Measurements from ENCODE around the gene MEIOB. TPM values are rescaled to one million over a fixed set of nuclear protein-coding genes. Genes with fewer than 3 reads are reported as not detected.
"Not testable (repeated sequence)": the region's sequence is repeated elsewhere in the genome, so short reads cannot be mapped to it uniquely, and the experiment has no call there.

The MEIOB gene, protein sequence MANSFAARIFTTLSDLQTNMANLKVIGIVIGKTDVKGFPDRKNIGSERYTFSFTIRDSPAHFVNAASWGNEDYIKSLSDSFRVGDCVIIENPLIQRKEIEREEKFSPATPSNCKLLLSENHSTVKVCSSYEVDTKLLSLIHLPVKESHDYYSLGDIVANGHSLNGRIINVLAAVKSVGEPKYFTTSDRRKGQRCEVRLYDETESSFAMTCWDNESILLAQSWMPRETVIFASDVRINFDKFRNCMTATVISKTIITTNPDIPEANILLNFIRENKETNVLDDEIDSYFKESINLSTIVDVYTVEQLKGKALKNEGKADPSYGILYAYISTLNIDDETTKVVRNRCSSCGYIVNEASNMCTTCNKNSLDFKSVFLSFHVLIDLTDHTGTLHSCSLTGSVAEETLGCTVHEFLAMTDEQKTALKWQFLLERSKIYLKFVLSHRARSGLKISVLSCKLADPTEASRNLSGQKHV
- total RNA-seq = not detected
- long read RNA-seq = 0 reads

DNA sequence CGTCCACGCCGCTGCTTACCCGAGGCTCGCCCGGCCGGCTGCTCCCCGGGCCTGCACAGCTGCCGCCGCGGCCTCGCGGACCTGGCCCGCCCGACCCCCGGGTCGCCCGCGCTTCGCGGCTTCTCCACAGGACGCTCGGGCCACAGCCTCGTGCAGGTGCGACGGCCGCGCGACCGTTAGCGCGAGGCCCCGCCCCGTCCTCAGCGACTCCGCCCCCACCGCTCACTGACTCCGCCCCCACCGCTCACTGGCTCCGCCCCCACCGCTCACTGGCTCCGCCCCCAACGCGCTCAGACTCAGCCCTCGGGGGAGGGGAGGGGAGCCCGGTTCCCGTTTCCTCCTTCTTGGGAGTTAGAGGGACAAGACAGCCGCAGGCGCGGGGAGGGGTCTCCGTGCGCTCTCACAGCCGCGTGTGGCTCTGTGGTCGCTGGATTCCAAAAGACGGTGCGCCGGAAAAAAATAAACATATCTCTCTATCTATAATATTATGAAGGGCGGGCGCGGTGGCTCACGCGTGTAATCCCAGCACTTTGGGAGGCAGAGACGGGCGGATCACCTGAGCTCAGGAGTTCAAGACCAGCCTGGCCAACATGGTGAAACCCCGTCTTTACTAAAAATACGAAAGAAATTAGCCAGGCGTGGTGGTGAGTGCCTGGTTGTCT lies at the start of gene MEIOB:
MEIOB (minus strand) TSS at position 191 of the 662 bp plus-strand sequence. CDS start 3,989 bp downstream, outside the sequence.
- intact Hi-C loops (cut with DNase I, micrococcal nuclease) = no loop called here
- ATAC-seq = peak; percentile 73

DNA sequence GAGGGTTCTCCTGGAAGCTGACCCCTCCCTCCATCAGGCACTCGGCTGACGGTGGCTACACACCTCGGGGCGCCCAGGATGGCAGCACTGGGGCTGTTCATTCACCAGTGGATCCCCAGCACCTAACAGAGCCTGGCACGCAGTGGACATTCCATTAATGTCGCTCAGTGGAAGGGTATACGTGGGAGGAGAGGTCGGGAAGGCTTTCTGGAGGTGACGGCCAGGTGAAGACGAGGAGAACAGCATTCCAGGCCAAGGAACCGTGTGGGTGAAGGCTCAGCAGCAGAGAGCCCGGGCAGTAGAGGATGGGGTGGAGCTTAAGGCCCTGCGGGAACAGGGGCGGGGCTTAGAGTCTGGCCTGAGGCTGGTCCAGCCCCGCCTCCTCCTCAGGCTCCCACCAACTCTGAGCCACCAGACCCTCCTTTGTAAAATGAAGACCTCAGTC lies 48.8 kb upstream of the MEIOB start:
- peak; percentile 53 for ATAC-seq
- intact Hi-C loops (cut with DNase I, micrococcal nuclease) = loop anchor here in 1 of 2 donors (5.0 kb wide), 1 partner anchor 58 kb away; no protein-coding TSS in a partner anchor
- DNase-seq = peak in 1 of 2 donors; percentile 69

More for the DNA sequence above, at the start of gene MEIOB:
- DNase-seq = peak in 1 of 2 donors; percentile 58

DNA sequence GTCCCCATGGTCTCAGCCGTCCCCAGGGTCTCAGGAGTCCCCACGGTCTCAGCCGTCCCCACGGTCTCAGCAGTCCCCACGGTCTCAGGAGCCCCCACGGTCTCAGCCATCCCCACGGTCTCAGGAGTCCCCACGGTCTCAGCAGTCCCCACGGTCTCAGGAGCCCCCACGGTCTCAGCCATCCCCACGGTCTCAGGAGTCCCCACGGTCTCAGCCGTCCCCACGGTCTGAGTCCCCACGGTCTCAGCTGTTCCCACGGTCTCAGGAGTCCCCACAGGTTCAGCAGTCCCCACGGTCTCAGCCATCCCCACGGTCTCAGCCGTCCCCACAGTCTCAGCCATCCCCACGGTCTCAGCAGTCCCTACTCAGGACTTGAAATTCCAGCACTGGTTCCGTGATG lies 48.2 kb upstream of the MEIOB start:
- ATAC-seq = not testable (repeated sequence)
- intact Hi-C loops (cut with DNase I, micrococcal nuclease) = loop anchor here in 1 of 2 donors (5.0 kb wide), 1 partner anchor 58 kb away; no protein-coding TSS in a partner anchor

DNA sequence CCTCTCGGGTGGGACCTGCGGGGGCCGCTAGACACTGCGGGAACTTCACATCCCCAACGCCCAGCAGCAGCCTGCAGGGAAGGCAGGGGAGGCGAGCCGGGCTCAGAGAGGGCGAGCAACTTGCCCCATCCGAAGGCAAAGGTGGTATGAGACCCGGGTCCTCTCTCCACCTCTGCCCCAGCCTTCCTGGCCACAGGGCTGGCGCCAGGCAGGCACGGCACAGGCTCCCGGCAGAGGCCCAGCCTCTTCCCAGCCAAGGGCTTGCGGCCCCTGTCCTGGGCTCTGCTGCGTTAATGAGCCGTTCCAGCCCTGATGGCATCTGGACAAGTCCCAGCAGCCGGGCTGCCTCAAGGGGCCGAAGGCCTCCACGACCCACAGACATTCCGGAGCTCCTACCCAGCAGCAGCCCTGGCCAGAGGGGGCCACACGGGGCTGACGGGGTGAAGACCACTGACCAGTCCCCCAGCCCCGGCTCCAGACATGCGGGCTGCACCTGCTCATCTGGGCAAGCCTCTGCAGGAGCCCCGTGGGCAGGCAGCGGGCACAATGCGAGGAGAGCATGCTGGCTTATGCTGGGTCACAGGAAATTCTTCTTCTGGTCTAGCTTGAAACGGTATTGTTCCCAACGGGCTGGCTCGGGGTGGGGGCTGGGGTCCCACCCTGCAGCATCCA lies 47.5 kb upstream of the MEIOB start:
- intact Hi-C loops (cut with DNase I, micrococcal nuclease) = no loop called here
- no peak for DNase-seq
- ATAC-seq = no peak

More for the DNA sequence above, 48.2 kb upstream of the MEIOB start:
- not testable (repeated sequence) for DNase-seq

DNA sequence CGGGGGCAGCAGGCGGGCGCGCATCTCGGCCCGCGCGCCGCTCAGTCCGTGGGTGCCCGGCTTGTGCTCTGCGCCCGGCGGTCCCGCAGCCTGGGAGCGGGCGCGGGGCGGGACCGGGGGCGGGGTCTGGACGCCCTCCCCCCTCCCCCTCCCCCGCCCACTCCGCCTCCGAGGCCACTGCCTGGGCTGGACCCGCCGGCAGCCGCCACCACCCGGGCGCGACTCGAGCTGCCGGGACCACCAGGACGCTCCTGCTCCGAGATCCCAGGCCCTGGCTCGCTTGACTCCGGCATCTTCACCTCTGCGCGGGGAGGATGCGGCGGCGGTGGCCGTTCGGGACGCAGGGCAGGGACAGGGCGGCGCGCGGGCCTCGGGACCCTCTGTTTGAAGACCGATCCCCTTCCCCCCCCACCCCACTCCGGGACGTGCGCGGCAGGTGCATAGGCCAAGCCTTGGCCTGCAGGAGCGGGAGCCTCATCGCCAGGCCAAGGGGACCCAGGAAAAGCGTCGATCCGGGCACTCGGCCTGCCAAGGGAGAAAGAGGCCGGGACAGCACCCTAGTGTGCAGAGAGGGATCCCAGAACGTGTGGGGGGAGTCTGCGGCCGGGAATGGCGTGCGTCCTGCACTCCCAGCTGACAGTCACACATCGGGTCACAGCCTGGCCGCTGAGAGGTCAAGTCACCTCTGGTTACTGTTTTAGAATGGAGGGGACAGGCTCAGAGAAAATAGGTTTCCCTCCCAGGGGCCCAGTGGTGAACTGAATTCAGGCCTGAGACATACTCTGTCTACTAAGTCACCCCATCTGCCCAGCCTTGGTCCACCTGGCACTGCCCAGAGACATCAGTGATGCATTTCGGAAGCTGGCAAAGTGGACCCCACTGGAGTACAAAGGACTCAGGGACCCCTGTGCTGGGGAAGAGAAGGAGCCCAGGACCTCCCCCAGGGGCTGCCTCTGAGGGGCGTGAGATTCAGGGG lies 46.7 kb upstream of the MEIOB start, which contains the start of gene HS3ST6:
HS3ST6 (minus strand) TSS at position 65 of the 976 bp plus-strand sequence. CDS start 92 bp downstream, outside the sequence.
- intact Hi-C loops (cut with DNase I, micrococcal nuclease) = no loop called here
- DNase-seq (peak in 1 of 2 donors; percentile 53), ATAC-seq (peak; percentile 28)

DNA sequence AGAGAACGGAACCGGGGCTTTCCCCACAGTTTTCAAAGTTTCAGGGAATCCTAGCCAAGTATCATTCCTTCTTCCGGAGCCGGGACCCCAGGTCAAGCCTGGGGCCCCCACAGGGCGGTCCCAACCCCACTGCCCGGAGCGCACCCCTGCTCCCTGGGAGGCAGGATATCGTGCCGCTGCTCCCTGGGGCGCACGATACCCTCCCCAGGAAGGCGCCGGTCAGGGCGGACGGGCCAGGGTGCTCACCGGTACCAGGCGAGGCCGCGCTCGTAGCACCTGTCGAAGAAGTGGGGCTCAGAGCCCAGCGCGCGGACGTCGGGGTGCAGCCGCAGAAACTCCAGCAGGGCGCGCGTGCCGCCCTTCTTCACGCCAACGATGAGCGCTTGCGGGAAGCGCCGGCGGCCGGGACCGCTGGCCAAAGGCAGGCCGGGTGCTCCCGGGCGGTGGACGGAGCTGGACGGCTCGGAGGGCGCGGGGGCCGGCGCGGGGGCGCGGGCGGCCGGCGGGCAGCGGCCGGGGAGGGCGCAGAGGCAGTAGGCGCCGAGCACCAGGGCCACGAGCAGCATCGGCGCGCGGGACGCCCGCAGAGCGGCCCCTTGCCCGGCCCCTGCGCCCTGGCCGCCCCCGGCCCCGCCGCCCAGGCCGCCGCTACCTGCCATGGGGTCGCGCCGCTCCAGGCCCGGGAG lies 45.8 kb upstream of the MEIOB start:
- intact Hi-C loops (cut with DNase I, micrococcal nuclease) = no loop called here
- ATAC-seq (no peak), DNase-seq (no peak)

DNA sequence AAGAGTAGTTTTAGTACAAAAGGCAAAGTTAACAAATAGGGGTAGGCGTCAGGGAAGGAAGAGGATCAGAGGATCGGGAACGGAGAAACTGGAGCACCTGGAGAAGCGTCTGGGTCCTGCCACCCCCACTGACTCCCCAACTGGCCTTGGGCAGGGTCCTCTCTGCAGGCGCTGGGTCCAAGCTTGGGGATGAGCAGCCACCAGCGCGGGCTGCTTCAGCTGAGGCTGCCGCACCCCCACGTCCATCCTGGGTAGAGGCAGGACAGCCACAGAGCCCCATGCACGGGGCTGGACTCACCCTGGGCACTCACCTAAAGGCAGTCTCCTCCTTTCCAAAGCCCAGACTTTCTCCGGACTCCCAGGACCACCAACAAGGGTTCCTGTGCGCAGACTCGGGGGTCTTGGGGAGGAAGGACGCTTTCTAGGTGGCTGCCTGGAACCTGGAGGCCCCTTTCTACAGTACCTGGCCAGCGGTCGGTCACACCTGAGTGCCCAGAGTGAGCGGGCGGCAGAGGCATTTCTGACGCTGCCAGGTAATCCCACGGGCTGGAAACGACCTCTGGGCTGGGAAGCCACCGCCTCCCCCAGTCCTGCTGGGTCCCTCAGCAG lies 45.2 kb upstream of the MEIOB start:
- ATAC-seq (no peak), DNase-seq (no peak)
- intact Hi-C loops (cut with DNase I, micrococcal nuclease) = no loop called here

DNA sequence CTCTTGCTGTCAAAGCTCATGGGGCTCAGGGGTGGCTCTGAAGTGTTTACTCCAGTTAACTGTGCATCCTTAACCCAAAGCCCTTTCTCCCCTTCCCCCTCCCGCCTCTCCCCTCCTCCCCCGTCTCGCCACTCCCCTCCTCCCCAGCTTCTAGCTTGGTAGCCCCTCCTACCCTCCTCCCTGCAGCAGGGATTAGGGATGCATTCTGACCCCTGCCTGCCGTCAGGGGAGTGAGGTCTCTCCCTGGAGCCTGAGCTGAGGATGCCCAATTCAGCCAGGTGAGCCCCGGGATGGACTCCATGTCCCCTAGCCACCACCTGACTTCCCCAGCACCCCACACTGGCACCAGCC lies 44.7 kb upstream of the MEIOB start:
- ATAC-seq (no peak), DNase-seq (no peak)
- intact Hi-C loops (cut with DNase I, micrococcal nuclease) = no loop called here

DNA sequence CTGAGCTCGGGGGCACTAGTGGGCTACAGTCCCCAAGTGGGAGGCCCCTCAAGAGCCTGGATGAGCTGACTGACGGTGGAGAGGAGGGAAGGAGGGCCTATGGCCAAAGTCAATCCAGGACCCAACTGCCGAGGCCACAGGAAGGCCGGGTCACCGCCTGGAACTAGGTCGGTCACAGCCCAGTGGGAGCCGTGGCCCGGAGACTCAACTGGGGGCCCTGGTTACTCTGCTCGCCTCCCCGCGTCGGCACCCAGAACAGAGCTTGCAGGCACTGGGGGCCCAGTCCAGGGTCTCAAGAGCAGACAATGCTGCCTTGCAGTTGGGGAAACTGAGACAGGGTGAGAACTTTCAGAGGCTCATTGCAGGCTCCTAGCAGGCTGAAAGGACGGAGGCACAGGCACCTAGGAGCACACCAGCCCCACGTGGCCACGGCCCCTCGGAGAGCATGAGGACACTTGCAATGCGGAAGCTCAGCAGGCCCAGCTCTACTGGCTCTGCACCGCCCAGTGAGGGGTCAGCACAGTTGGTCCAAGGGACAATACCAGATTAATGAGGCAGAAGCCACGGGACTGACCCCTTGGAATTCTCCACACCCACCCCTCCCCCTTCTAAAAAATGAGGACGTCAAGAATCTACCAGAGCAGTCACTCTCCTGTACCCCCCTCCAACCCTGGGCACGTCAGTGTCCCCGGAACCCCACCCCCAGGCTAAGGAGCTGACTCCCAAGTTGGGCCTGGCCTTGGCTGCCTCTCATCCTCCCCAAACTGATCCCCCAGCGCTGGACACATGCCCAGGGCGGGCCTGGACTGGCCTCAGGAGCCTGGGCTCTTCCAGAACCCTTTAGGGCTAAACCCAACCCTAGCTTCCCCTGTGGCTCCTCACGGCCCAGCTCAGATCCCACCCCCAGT lies 44.0 kb upstream of the MEIOB start:
- intact Hi-C loops (cut with DNase I, micrococcal nuclease) = no loop called here
- DNase-seq (no peak), ATAC-seq (no peak)

DNA sequence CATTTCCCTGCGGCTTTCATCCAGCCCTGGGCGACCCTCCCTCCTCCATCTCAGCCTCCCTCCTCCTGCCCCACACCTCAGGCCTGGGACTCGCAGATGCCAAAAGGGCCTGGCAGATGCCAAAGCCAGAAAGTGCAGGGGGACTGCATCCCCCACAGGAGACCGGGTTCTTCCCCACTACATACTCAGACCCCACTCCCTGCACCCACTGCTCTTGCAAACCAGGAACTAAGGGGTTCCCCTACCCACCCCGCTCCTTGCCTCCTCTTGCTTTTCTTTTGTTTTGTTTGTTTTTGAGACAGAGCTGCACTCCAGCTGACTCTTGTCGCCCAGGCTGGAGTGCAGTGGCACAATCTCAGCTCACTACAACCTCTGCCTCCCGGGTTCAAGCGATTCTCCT lies 43.0 kb upstream of the MEIOB start:
- intact Hi-C loops (cut with DNase I, micrococcal nuclease) = no loop called here
- no peak for ATAC-seq

DNA sequence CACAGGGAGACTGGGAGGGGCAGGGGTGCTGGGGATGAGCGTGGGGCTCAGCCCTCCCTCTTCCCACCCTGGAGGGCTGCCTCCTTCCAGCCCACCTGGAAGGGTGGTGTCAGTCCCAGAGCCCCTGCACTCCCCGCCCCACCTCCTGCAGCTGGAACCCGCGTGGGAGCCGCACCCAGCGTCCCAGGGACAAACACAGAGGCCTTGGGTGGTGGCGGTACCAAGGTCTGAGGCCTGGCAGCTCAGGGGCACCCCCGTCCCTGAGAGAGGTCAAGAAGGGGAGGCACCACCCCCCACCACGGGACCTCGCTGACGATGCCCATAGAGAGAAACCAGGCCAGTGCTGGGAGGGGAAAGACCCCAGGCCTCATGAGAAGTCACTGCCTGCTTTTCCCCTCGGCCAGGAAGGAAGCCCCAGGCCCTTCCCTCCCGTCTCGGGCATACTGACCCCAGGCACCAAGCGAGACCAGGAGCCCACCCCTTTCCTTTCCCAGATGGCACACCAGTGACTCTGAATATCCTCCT lies 42.2 kb upstream of the MEIOB start:
- ATAC-seq = peak; percentile 17
- no peak for DNase-seq
- intact Hi-C loops (cut with DNase I, micrococcal nuclease) = no loop called here

More for the DNA sequence above, 43.0 kb upstream of the MEIOB start:
- no peak for DNase-seq

DNA sequence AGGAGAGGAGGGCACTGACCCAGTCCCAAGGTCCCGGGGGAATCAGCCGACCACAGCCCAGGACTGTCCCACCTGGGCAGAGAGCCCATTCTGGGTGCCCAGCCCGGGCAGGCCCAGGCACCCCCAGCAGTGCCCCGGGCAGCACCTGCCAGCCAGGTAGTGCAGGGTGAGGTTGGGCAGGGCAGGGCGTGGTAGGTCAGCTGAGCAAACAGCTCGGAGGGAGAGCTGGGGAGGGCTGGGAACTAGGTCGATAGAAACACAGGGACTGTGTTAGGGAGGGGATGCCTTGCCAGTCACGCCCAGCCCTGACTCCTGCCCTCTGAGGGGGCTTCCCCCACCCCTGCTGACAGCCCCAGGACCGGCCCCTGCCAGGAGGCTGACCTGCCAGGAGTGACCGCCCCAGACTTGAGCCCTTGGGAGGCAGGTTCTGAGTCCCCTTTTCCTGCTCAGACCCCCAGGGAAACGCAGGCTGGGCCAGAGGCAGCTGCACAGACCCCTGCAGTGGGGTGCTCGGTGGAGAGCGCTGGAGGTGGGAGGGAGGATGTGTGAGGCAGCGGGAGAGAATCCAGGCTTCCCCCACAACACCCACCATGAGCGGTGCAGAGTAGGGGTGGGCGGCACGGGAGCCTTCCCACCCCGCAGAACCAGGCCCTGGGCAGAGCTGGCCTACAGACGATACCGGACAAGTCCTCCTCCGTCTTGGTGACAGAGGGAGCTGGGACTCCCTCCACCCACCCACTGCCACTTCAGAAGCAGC lies 41.5 kb upstream of the MEIOB start:
- ATAC-seq = peak; percentile 81
- intact Hi-C loops (cut with DNase I, micrococcal nuclease) = no loop called here
- DNase-seq = peak; percentile 90 to 95

DNA sequence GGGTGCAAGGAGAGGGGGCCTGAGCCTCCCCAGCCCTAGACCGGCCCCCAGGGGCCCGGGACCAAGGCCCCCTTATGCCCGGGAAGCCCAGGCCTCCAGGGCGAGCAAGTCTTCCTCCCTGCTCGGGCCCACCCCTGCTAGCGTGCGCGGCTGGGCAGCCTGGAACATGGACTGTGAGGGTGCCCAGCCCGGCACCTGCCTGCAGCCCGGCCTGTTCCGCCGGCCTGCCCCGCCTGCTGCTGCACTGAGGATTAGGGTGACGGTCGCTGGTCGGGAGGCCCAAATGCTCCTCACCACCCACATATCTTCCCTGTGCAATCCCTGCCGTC lies 40.2 kb upstream of the MEIOB start:
- DNase-seq (no peak), ATAC-seq (no peak)
- intact Hi-C loops (cut with DNase I, micrococcal nuclease) = no loop called here

DNA sequence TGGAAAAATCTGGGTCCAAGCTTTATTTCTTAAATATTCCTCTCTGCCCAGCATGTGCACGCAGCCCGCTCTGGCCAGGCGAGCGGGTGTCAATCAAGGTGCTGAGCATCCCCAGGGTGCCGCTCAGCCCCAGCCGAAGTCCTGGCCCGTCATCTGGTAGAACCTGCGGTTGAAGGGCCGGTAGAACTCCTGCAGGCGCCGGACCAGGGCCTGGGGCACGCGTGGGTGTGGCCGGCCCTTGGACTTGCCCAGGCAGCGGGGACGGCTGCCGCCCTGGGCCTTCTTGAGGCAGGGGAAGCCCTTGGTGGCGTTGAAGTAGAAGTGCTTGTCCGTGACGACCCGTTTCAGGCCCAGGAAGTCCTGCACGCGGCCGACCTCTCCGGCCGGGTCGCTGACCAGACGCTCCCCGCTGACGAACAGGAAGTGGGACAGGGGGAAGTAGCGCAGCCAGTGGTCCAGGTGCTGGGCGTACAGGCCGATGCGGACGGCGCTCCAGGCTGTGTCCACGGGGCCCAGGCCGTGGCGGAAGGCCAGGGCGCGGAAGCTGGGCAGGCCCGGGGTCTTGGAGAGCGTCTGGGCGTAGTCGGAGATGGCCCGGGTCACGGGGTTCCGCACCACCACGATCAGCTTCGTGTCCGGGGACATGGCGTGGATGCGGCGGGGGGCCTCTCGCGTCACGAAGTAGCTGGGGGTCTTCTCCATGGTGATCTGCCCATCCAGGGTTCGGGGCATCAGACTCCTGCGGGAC lies 39.7 kb upstream of the MEIOB start:
- ATAC-seq (no peak), DNase-seq (no peak)

More for the DNA sequence above, 39.7 kb upstream of the MEIOB start:
- intact Hi-C loops (cut with DNase I, micrococcal nuclease) = no loop called here
